B cell (primary cell): ENCODE data around the gene ATOSB. TPM values are rescaled to one million over a fixed set of nuclear protein-coding genes. Genes with fewer than 3 reads are reported as not detected.
A peak's percentile ranks its signal among the peaks of the same experiment; 100 is the strongest.

Experiments used
- ATAC-seq: fragments of 200-7000 bp; cut with Tn5 transposase; one replicate; pipeline ENCODE4 v1.10.0; 2021; ENCODE audit warnings: low read depth, mild to moderate bottlenecking, moderate number of reproducible peaks, moderate library complexity
- CTCF ChIA-PET: fragments of 350-600 bp; sonication (Branson Sonifier 250); formaldehyde crosslinking; loops from one replicate; lab custom pipeline; 2021; ENCODE audit warnings: antibody characterized with exemption, inconsistent platforms; lab: Charles Lee
- POLR2A ChIA-PET: fragments of 350-600 bp; sonication (Branson Sonifier 250); formaldehyde crosslinking; loops from one replicate; lab custom pipeline; 2021; ENCODE audit warnings: antibody characterized with exemption; lab: Charles Lee
- DNase-seq: peaks from one replicate; pipeline ENCODE4 v3.0.0; 2013
- H2AFZ ChIP-seq: 2 replicates; pipeline ENCODE4 v1.6.1; 2012; ENCODE audit warnings: mild to moderate bottlenecking, low read depth, low read length; ENCODE audit not compliant: insufficient read depth, poor library complexity, severe bottlenecking
- H3K27ac ChIP-seq, 2 donors: 1 replicate in 1 of 2; 2 replicates in 1 of 2; pipeline ENCODE4 v1.5.1; 2012 to 2013; ENCODE audit warnings: low read length in 2 of 2, mild to moderate bottlenecking in 2 of 2, moderate library complexity in 1 of 2
- H3K27me3 ChIP-seq, 4 experiments: fragments of 200-600 bp in 1 of 4; sonication (generic) in 1 of 4; replicated peaks in 1 of 4; 1 replicate in 2 of 4; 2 replicates in 2 of 4; pipeline versions ENCODE4 v1.6.1 to v1.7.0; 2013 to 2016; ENCODE audit warnings: low read length in 3 of 4, mild to moderate bottlenecking in 2 of 4, mixed read lengths in 1 of 4, moderate library complexity in 1 of 4; ENCODE audit not compliant: insufficient read depth in 4 of 4, control insufficient read depth in 3 of 4; ENCODE audit errors: control extremely low read depth in 1 of 4
- H3K36me3 ChIP-seq, 2 experiments: replicated peaks in 1 of 2; 1 replicate in 1 of 2; 2 replicates in 1 of 2; pipeline versions ENCODE4 v1.6.1 to v1.7.1; 2013; ENCODE audit warnings: low read length in 1 of 2; ENCODE audit not compliant: insufficient read depth in 2 of 2, control insufficient read depth in 1 of 2; ENCODE audit errors: control extremely low read depth in 1 of 2, extremely low read depth in 1 of 2
- H3K4me1 ChIP-seq, 2 donors: fragments of 200-600 bp in 1 of 2; sonication (generic) in 1 of 2; 1 replicate in 1 of 2; 2 replicates in 1 of 2; pipeline versions ENCODE4 v1.5.1 to v1.6.1; 2013 to 2017; ENCODE audit warnings: low read length in 2 of 2; ENCODE audit not compliant: control insufficient read depth in 2 of 2, insufficient read depth in 2 of 2
- H3K4me2 ChIP-seq: replicated peaks from 2 replicates; pipeline ENCODE3; 2012; ENCODE audit warnings: mild to moderate bottlenecking, low read depth, low read length; ENCODE audit not compliant: poor library complexity, severe bottlenecking
- H3K4me3 ChIP-seq, 5 experiments: fragments of 200-600 bp in 1 of 5; sonication (generic) in 1 of 5; 1 replicate in 3 of 5; 2 replicates in 2 of 5; pipeline versions ENCODE4 v1.5.1 to v1.7.0; 2011 to 2016; ENCODE audit warnings: low read length in 4 of 5, mild to moderate bottlenecking in 4 of 5, low read depth in 2 of 5, control low read depth in 1 of 5, moderate library complexity in 1 of 5; ENCODE audit not compliant: insufficient read depth in 1 of 5; ENCODE audit errors: control extremely low read depth in 1 of 5, extremely low read depth in 1 of 5
- H3K79me2 ChIP-seq: fragments of 200-600 bp; sonication (generic); one replicate; pipeline ENCODE4 v1.6.0; 2016; ENCODE audit warnings: low read length; ENCODE audit not compliant: control insufficient read depth, insufficient read depth
- H3K9ac ChIP-seq: fragments of 200-600 bp; sonication (generic); 2 replicates; pipeline ENCODE4 v1.6.1; 2017; ENCODE audit warnings: mild to moderate bottlenecking, low read length, moderate library complexity
- H3K9me3 ChIP-seq, 3 donors: one replicate each; pipeline versions ENCODE4 v1.6.1 to v1.7.1; 2013; ENCODE audit warnings: low read length in 2 of 3; ENCODE audit not compliant: control insufficient read depth in 2 of 3, insufficient read depth in 1 of 3; ENCODE audit errors: control extremely low read depth in 1 of 3
- H4K20me1 ChIP-seq: 2 replicates; pipeline ENCODE4 v1.6.0; 2012; ENCODE audit warnings: mild to moderate bottlenecking, low read length; ENCODE audit not compliant: insufficient read depth, control insufficient read depth, poor library complexity, severe bottlenecking
- H3K27ac Mint-ChIP-seq: one replicate; pipeline ENCODE4 v1.8.0; 2021; ENCODE audit warnings: mixed read lengths
- H3K27me3 Mint-ChIP-seq: one replicate; pipeline ENCODE4 v1.8.0; 2021; ENCODE audit warnings: mixed read lengths
- H3K4me1 Mint-ChIP-seq: one replicate; pipeline ENCODE4 v1.8.0; 2021; ENCODE audit warnings: mixed read lengths
- H3K4me3 Mint-ChIP-seq: one replicate; pipeline ENCODE4 v1.8.0; 2021; ENCODE audit warnings: mixed read lengths
- H3K9me3 Mint-ChIP-seq: one replicate; pipeline ENCODE4 v1.8.0; 2022; ENCODE audit warnings: mixed read lengths; ENCODE audit not compliant: insufficient read depth
- CTCF ChIP-seq: fragments of 200-600 bp; IDR thresholded peaks from one replicate; pipeline ENCODE4 v1.8.0; 2022; ENCODE audit warnings: antibody characterized with exemption, mild to moderate bottlenecking
- EZH2 ChIP-seq: IDR thresholded peaks from 2 replicates; pipeline ENCODE4 v1.6.1; 2012; ENCODE audit warnings: borderline replicate concordance, low read depth, mild to moderate bottlenecking, moderate library complexity, low read length; ENCODE audit not compliant: insufficient read depth, poor library complexity, severe bottlenecking
- WGBS: methylation state at CpG from one replicate; pipeline ENCODE4 v1.1.5; 2013; ENCODE audit warnings: missing lambda C conversion rate; ENCODE audit not compliant: insufficient coverage; 5-methylcytosine and 5-hydroxymethylcytosine counted together
- intact Hi-C: fragments of 100-400 bp; cut with micrococcal nuclease; formaldehyde crosslinking; loops from one replicate; pipeline ENCODE4 v1.10.0; 2022
- polyA minus RNA-seq: library from RNA; depleted of rRNA, polyadenylated mRNA; stranded (reverse); fragments of >200 nt; gene quantifications from 2 replicates; pipeline ENCODE4 v1.2.3, GENCODE V29; 2012
- polyA plus RNA-seq: library from polyadenylated mRNA; depleted of rRNA; stranded (reverse); fragments of >200 nt; gene quantifications from 2 replicates; pipeline ENCODE4 v1.2.3, GENCODE V29; 2012
- total RNA-seq, 2 donors: library from RNA; stranded (reverse); fragments of 120-200 nt in 1 of 2; gene quantifications; 1 replicate in 1 of 2; 2 replicates in 1 of 2; pipeline versions ENCODE4 v1.2.3 to v1.2.4, GENCODE V29; 2013 to 2022

The ATOSB gene
- total RNA-seq = 6.5 and 7.0 TPM in 2 replicates
- total RNA-seq (2013) = 3.3 TPM
- polyA plus RNA-seq = 9.4 and 9.7 TPM in 2 replicates
- polyA minus RNA-seq = 6.7 and 8.7 TPM in 2 replicates

DNA sequence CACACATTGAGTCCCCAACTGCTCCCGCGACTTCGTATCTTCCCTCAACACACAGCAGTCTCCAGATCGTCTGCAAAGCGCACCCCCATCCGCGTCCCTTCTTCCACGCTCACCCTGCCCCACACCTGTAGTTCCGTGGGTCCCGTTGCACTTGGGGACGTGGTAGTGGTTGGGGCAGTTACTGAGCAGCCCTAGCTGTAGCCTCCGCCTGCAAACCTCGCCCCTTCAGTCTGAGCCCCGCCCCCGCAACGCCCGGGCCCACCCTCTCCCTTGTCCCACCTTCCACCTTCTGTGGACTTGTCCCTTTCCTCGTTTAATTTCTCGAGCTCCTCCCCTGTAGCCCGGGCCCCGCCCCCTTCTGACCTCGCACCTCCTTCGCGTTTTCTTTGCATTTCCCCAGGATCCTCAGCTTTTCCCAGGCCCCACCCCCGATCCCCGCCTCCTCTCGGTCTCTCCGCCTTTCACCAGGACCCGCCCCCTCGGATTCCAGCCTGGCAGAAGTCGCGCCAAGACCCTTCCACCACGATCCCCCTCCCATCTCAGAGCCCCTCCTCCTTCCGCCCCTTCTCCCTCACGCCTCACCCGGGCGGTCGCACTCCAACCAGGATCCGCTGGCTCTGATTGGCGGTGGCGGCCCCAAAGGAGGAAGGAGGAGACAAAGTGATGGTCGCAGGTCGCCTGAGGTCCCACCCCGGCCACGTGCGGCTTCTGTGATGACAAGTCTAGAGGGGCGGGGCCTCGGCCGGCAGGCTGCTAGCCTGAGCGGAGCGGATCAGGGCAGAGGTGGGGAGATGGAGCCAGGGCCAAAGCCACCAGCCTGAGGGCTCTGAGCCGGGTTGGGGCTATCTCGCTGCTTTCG, at the start of gene ATOSB:
TSS of gene ATOSB (minus strand) at position 183 of the 859 bp plus-strand sequence. CDS start 7,588 bp downstream, outside the sequence.
- Mint-ChIP-seq H3K4me3 (peak within 1 kb of the TSS; percentile 98), H3K4me1 (peaks cover 51% of the 10 kb centered on the region), H3K27me3 (peaks cover 2% of the 10 kb centered on the region), H3K27ac (peak within 1 kb of the TSS; percentile 97), H3K9me3 (no peaks in the 10 kb centered on the region)
- ATAC-seq = peak; percentile 65
- Histone ChIP-seq H3K27ac (peak within 1 kb of the TSS; percentile 69 to 93), H3K9me3 (no peaks in the 10 kb centered on the region), H3K4me3 (peak within 1 kb of the TSS; percentile 55 to 86 (median 70)), H3K27me3 (no peaks in the 10 kb centered on the region), H3K4me1 (peaks cover 36 to 46% of the 10 kb centered on the region in 2 donors), H2AFZ (peak within 1 kb of the TSS; percentile 98), H4K20me1 (no peaks in the 10 kb centered on the region), H3K9ac (peak within 1 kb of the TSS; percentile 88), H3K79me2 (peaks cover 4% of the 10 kb centered on the region), H3K36me3 (no peaks in the 10 kb centered on the region), H3K4me2 (peak within 1 kb of the TSS; percentile 99)
- intact Hi-C loops = loop anchor here (1.0 to 10.0 kb wide), 14 partner anchors 13 to 919 kb away; partner anchors contain the start of genes CCDC107, DNAJB5, FAM221B and FANCG
- peak; percentile 96 for DNase-seq
- POLR2A ChIA-PET = interaction anchor here (0.6 to 1.7 kb wide), 5 partner anchors 12 to 245 kb away, joined by 3 to 9 read pairs (median 3); partner anchors contain the start of genes FANCG, STOML2 and VCP
- TF ChIP-seq CTCF (no peak), EZH2 (no peak)
- CTCF ChIA-PET = interaction anchor here (0.7 to 3.3 kb wide), 12 partner anchors 12 to 739 kb away, joined by 3 to 42 read pairs (median 6); partner anchors contain the start of genes FANCG, MYORG, PIGO and STOML2
- 0% methylated on average over 40 of the region's 54 CpGs for WGBS
